Stimulated activated naive B cell treated with anti-CD40 and anti-IgM and Interleukin-4, amounts not matched to agents 10 μg/mL and 1 μg/mL and 100 μg/mL, for 72 hours (primary cell): ENCODE data around the gene CAPRIN1.
"Not testable (repeated sequence)": the region's sequence is repeated elsewhere in the genome, so short reads cannot be mapped to it uniquely, and the experiment has no call there.

ENCODE experiments used
- ATAC-seq, 2 donors: fragments of 150-1000 bp; cut with Tn5 transposase; replicated peaks; 2 replicates each; pipeline ENCODE4 v1.10.0; 2021; ENCODE audit warnings: moderate library complexity in 1 of 2
- DNase-seq: peaks from one replicate; pipeline ENCODE4 v3.0.0; 2021
- H3K27ac Mint-ChIP-seq: one replicate; pipeline ENCODE4 v1.8.0; 2022; ENCODE audit warnings: mild to moderate bottlenecking, mixed read lengths
- H3K27me3 Mint-ChIP-seq, 2 donors: one replicate each; pipeline ENCODE4 v1.8.0; 2022; ENCODE audit warnings: mixed read lengths in 2 of 2
- H3K36me3 Mint-ChIP-seq, 2 donors: one replicate each; pipeline ENCODE4 v1.8.0; 2022; ENCODE audit warnings: mixed read lengths in 2 of 2, mild to moderate bottlenecking in 1 of 2
- H3K4me1 Mint-ChIP-seq, 2 donors: one replicate each; pipeline ENCODE4 v1.8.0; 2022; ENCODE audit warnings: mixed read lengths in 2 of 2, mild to moderate bottlenecking in 1 of 2
- H3K4me3 Mint-ChIP-seq, 2 donors: one replicate each; pipeline ENCODE4 v1.8.0; 2022; ENCODE audit warnings: mild to moderate bottlenecking in 2 of 2, mixed read lengths in 2 of 2, moderate library complexity in 1 of 2
- H3K9me3 Mint-ChIP-seq, 2 donors: one replicate each; pipeline ENCODE4 v1.8.0; 2022; ENCODE audit warnings: mixed read lengths in 2 of 2, mild to moderate bottlenecking in 1 of 2

The CAPRIN1 gene

DNA sequence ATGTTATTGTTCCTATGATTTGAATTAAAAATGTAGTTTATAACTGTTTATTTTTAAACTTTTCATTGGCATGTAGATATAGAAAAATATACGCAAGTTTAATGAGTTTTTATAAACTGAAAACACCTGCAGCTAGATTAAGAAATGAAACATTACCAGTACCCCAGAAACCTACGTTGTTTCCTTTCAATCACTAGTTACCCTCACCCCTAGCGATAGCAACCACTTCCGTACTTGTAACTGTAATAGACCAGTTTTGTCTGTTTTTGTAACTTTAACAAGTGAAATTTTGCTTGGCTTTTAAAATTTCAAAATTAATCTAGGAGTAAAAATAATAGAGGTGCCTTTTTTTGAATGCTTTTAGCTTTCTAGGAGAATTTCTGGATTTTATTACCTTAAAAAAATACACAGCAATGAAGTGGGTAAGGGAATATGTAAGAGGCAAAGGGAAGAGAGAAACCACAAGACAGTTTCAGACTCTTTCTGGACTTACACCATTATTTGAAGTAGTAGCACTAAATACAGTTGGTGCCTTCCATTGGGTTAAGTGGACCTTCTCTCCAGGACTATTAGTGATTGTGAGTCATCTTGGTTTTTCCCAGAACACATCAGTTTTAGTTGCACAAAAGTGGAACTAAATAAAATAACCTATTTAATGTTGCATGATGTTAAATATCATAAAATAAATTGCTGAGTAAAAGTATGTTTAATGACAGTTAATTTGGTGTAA lies 35.2 kb downstream of the CAPRIN1 start:
- Mint-ChIP-seq H3K36me3 (peaks cover 28 to 44% of the 10 kb centered on the region in 2 donors), H3K4me1 (peaks cover 4 to 9% of the 10 kb centered on the region in 2 donors), H3K9me3 (no peaks in the 10 kb centered on the region), H3K4me3 (no peak overlapping the region), H3K27me3 (no peaks in the 10 kb centered on the region), H3K27ac (no peak overlapping the region)
- ATAC-seq (peak in 1 of 2 donors; percentile 41), DNase-seq (no peak)

DNA sequence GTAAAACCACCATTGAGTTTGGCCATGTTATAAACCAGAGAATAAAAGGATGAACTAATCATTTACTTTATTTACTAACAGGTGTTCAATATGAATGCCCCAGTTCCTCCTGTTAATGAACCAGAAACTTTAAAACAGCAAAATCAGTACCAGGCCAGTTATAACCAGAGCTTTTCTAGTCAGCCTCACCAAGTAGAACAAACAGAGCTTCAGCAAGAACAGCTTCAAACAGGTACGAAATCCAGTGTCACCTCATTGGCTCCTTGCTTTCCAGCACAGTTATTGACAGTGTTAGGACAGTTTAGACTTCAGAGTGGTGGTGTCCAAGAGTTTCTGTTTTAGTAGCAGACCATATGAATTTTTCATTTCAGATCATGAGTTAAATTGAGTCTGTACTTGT lies 40.3 kb downstream of the CAPRIN1 start:
- Mint-ChIP-seq H3K27ac (no peak overlapping the region), H3K4me3 (no peak overlapping the region), H3K27me3 (no peaks in the 10 kb centered on the region), H3K4me1 (peaks cover 0 to 2% of the 10 kb centered on the region in 2 donors), H3K36me3 (peaks cover 22 to 39% of the 10 kb centered on the region in 2 donors), H3K9me3 (no peaks in the 10 kb centered on the region)
- ATAC-seq, result no peak
- DNase-seq, result no peak

- not testable (repeated sequence) for H3K4me1 Mint-ChIP-seq, H3K27me3 Mint-ChIP-seq, H3K4me3 Mint-ChIP-seq, H3K9me3 Mint-ChIP-seq, ATAC-seq, DNase-seq
- H3K36me3 Mint-ChIP-seq, result peaks cover 22 to 41% of the 10 kb centered on the region in 2 donors
- peak overlapping the region; percentile 84 for H3K27ac Mint-ChIP-seq
Measured at GRCh38 chr11:34094900-34095299, 43.4 kb downstream of the CAPRIN1 start.

GRCh38 chr11:34098813-34099212 lies 47.3 kb downstream of the CAPRIN1 start:
- no peaks in the 10 kb centered on the region for H3K9me3 Mint-ChIP-seq
- no peak overlapping the region for H3K4me3 Mint-ChIP-seq
- DNase-seq (no peak), ATAC-seq (no peak)
- H3K36me3 Mint-ChIP-seq, result peaks cover 15 to 30% of the 10 kb centered on the region in 2 donors
- peaks cover 2 to 7% of the 10 kb centered on the region in 2 donors for H3K4me1 Mint-ChIP-seq
- H3K27me3 Mint-ChIP-seq, result no peaks in the 10 kb centered on the region
- H3K27ac Mint-ChIP-seq, result no peak overlapping the region

DNA sequence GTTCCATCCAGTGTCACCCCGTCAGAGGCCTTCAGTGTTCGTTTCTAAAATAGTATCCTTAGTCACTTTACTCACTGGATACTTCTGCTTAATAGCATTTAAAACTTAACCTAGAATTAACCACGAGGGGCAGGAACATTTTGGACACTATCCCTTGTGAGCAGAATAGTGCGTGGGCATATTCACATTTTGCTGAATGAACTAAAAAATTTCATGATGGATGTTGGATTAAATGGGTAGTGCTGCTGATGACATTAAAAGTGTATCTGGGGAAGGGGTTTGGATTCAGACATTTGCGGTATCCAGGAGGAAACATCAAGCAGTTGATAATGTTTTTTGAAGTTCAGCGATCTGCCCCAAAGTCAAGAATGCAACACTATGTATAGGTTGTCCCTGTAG lies 53.1 kb downstream of the CAPRIN1 start:
- no peak for DNase-seq
- peaks cover 32 to 47% of the 10 kb centered on the region in 2 donors for H3K4me1 Mint-ChIP-seq

DNA sequence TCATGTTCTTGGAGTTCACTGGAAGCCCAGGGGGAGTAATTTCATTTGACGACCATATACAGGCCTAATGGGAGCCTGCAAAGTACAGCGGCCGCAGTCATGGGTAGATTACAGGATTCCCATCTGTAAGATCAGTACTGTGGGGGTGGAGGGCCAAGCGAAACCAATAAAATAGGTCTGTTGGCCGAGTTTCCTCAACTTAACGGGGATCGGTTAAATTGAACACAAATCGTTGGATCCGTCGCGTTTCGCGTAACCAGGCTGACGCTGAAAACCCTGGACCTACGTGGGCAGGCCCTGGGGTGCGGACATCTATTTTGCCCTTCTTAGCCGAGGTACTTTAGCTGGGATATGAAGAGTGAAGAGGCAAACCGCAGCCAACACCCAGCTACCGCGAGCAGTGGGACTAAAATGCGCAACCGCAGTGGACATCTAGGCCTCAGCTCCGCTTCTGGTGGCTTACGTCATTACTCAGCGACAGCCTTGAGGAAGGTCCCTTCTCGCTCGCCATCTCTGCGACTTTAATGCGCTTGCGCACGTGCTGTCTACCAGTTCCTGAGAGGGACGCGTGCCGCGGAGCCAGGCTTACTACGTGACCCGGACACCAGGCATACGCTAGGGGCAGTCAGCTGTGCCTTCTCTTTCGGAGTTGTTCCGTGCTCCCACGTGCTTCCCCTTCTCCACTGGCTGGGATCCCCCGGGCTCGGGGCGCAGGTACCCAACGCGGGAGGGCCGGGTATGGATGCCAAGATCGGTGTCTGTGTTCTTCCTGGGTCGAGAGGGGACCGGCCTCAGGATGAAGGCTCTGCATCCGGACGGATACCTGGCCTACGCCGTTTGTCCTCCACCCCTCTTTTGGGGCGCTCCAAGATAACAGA lies 53.8 kb downstream of the CAPRIN1 start, which contains the start of gene NAT10:
Gene NAT10 (plus strand): TSS at position 551 of the 878 bp plus-strand sequence. CDS start 2,597 bp downstream, outside the sequence.
- no peaks in the 10 kb centered on the region for H3K9me3 Mint-ChIP-seq

More for the DNA sequence above, 53.1 kb downstream of the CAPRIN1 start:
- Mint-ChIP-seq H3K4me3 (peak overlapping the region; percentile 94 to 95), H3K9me3 (no peaks in the 10 kb centered on the region), H3K36me3 (peaks cover 15 to 31% of the 10 kb centered on the region in 2 donors), H3K27ac (peak overlapping the region; percentile 99), H3K27me3 (no peaks in the 10 kb centered on the region)
- ATAC-seq, result no peak

DNA sequence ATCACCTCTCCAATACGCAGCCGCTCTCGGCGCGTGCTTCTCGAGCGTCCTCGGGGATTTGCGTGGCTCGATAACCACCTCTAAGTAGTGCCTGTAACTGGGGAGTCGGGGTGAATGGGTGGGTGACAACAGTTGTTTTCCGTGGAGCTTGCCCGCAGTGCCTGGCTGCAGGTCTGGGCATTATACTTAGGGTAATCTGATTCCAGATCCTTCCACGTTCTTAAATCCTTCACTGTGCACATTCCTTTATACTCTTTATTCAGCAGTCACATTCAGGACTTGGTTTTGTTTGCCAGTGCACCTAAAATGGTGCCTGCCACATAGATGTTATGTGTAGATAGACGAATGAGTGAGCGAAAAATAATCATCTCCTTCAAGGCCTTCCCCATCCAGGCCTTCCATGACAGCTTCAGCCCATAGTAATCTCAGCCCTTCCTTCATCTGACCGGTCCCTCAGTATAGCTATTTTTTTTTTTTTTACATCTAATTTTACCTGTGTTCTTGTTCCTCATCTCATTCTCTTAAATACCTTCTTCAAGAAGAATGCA lies 54.5 kb downstream of the CAPRIN1 start:
- Mint-ChIP-seq H3K36me3 (peaks cover 19 to 37% of the 10 kb centered on the region in 2 donors), H3K4me1 (peaks cover 35 to 47% of the 10 kb centered on the region in 2 donors), H3K27ac (peak overlapping the region; percentile 99), H3K27me3 (no peaks in the 10 kb centered on the region), H3K9me3 (no peaks in the 10 kb centered on the region), H3K4me3 (peak overlapping the region; percentile 94 to 95)
- ATAC-seq (no peak), DNase-seq (no peak)

More for the DNA sequence above, 53.8 kb downstream of the CAPRIN1 start, which contains the start of gene NAT10:
- Mint-ChIP-seq H3K4me1 (peaks cover 35 to 47% of the 10 kb centered on the region in 2 donors), H3K36me3 (peaks cover 18 to 35% of the 10 kb centered on the region in 2 donors), H3K27ac (peak within 1 kb of the TSS; percentile 99), H3K27me3 (no peaks in the 10 kb centered on the region), H3K4me3 (peak within 1 kb of the TSS; percentile 94 to 95)
- ATAC-seq, result peak; percentile 90 to 95
- DNase-seq, result peak; percentile 97

GRCh38 chr11:34111722-34112270 lies 60.3 kb downstream of the CAPRIN1 start:
- H3K9me3 Mint-ChIP-seq, result no peaks in the 10 kb centered on the region
- H3K4me3 Mint-ChIP-seq, result no peak overlapping the region
- peaks cover 17 to 24% of the 10 kb centered on the region in 2 donors for H3K4me1 Mint-ChIP-seq
- H3K27ac Mint-ChIP-seq, result no peak overlapping the region
- H3K27me3 Mint-ChIP-seq, result no peaks in the 10 kb centered on the region
- peaks cover 43 to 47% of the 10 kb centered on the region in 2 donors for H3K36me3 Mint-ChIP-seq
- DNase-seq (no peak), ATAC-seq (no peak)

GRCh38 chr11:34114014-34114413 lies 62.5 kb downstream of the CAPRIN1 start:
- Mint-ChIP-seq H3K36me3 (peaks cover 56 to 63% of the 10 kb centered on the region in 2 donors), H3K9me3 (no peaks in the 10 kb centered on the region), H3K27ac (no peak overlapping the region), H3K4me1 (peaks cover 5 to 9% of the 10 kb centered on the region in 2 donors), H3K27me3 (no peaks in the 10 kb centered on the region), H3K4me3 (no peak overlapping the region)
- ATAC-seq (no peak), DNase-seq (no peak)

DNA sequence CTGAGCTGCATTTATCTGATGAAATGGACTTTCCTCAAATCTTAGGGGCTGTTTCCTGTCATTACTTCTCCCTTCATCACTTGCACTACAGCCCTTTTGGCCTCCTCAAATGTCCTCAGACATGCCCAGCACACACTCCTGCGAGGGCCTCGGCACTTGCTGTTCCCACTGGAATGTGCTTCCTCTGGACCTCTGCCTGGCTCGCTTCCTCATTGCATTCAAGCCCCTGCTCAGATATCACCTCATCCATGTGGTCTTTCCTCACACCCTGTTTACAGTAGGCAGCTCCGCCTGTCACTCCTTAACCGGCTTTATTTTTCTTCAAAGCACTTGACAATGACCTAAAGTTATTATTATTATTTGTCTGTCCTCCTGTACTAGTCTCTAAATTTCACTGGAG lies 62.9 kb downstream of the CAPRIN1 start:
- H3K27me3 Mint-ChIP-seq, result no peaks in the 10 kb centered on the region
- H3K4me3 Mint-ChIP-seq, result no peak overlapping the region
- peaks cover under 1 to 6% of the 10 kb centered on the region in 2 donors for H3K4me1 Mint-ChIP-seq
- H3K9me3 Mint-ChIP-seq, result no peaks in the 10 kb centered on the region
- H3K36me3 Mint-ChIP-seq, result peaks cover 55 to 62% of the 10 kb centered on the region in 2 donors
- no peak for ATAC-seq
- DNase-seq, result no peak
- peak overlapping the region; percentile 75 for H3K27ac Mint-ChIP-seq

DNA sequence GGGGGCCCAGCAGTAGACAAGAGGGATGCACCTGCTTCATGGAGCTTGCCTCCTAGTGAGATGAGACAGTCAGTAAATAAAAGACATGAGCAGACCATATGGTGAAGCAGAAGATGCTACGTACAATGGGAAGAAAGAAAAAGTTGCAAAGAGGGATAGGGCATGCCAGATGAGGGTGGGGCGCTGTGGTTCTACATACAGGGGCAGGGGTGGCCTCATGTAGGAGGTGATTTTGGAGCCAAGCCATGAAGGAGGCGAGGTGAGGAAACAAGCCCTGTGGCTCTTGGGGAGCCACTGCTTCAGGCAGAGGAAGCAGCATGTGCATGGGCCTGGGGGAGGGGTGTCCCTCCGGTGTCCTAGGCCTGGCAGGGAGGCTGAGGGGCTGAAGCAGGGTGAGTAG lies 69.1 kb downstream of the CAPRIN1 start:
- no peaks in the 10 kb centered on the region for H3K9me3 Mint-ChIP-seq
- peaks cover 0 to 3% of the 10 kb centered on the region in 2 donors for H3K4me1 Mint-ChIP-seq
- DNase-seq (no peak), ATAC-seq (no peak)
- no peak overlapping the region for H3K4me3 Mint-ChIP-seq
- H3K27ac Mint-ChIP-seq, result no peak overlapping the region
- no peaks in the 10 kb centered on the region for H3K27me3 Mint-ChIP-seq
- peaks cover 59 to 68% of the 10 kb centered on the region in 2 donors for H3K36me3 Mint-ChIP-seq

- no peaks in the 10 kb centered on the region for H3K9me3 Mint-ChIP-seq
- H3K4me3 Mint-ChIP-seq, result no peak overlapping the region
- peak overlapping the region; percentile 20 for H3K27ac Mint-ChIP-seq
- no peaks in the 10 kb centered on the region for H3K27me3 Mint-ChIP-seq
- H3K4me1 Mint-ChIP-seq, result peaks cover 0 to 2% of the 10 kb centered on the region in 2 donors
- DNase-seq, result no peak
- no peak for ATAC-seq
- H3K36me3 Mint-ChIP-seq, result peaks cover 46 to 64% of the 10 kb centered on the region in 2 donors
Measured at GRCh38 chr11:34124885-34125668, 73.5 kb downstream of the CAPRIN1 start.
